ENCODE results near the gene C2orf66.

C2orf66 gene

GRCh38 chr2:196836440-196836839 lies 27.3 kb upstream of the C2orf66 start:
- TF ChIP-seq SIN3A (IDR thresholded peaks at IDR 0.05; ENCODE audit: borderline replicate concordance, insufficient read depth, low read length) (no peak), REST (IDR thresholded peaks at IDR 0.05; ENCODE audit: insufficient read depth in 1 of 2, low read depth in 2 of 2, low read length in 2 of 2) (no peak), POLR2AphosphoS5 (IDR thresholded peaks at IDR 0.05; ENCODE audit: low read depth, low read length) (no peak), TAF1 (IDR thresholded peaks at IDR 0.05; ENCODE audit: borderline replicate concordance, insufficient read depth, low read length) (no peak), FOXP2 (optimal IDR thresholded peaks at IDR 0.05; ENCODE audit: borderline replicate concordance, extremely low read depth, extremely low read length, insufficient read depth) (no peak)

- TF ChIP-seq POLR2AphosphoS5 (IDR thresholded peaks at IDR 0.05; ENCODE audit: low read depth, low read length) (no peak), REST (IDR thresholded peaks at IDR 0.05; ENCODE audit: insufficient read depth in 1 of 2, low read depth in 2 of 2, low read length in 2 of 2) (no peak), FOXP2 (optimal IDR thresholded peaks at IDR 0.05; ENCODE audit: borderline replicate concordance, extremely low read depth, extremely low read length, insufficient read depth) (no peak), SIN3A (IDR thresholded peaks at IDR 0.05; ENCODE audit: borderline replicate concordance, insufficient read depth, low read length) (no peak), TAF1 (IDR thresholded peaks at IDR 0.05; ENCODE audit: borderline replicate concordance, insufficient read depth, low read length) (no peak)
These were observed 21.5 kb upstream of the C2orf66 start for GRCh38 chr2:196830701-196831100.

GRCh38 chr2:196827356-196827755 lies 18.2 kb upstream of the C2orf66 start:
- TF ChIP-seq REST (IDR thresholded peaks at IDR 0.05; ENCODE audit: insufficient read depth in 1 of 2, low read depth in 2 of 2, low read length in 2 of 2) (no peak), SIN3A (IDR thresholded peaks at IDR 0.05; ENCODE audit: borderline replicate concordance, insufficient read depth, low read length) (no peak), FOXP2 (optimal IDR thresholded peaks at IDR 0.05; ENCODE audit: borderline replicate concordance, extremely low read depth, extremely low read length, insufficient read depth) (no peak), POLR2AphosphoS5 (IDR thresholded peaks at IDR 0.05; ENCODE audit: low read depth, low read length) (no peak), TAF1 (IDR thresholded peaks at IDR 0.05; ENCODE audit: borderline replicate concordance, insufficient read depth, low read length) (no peak)

- TF ChIP-seq TAF1 (IDR thresholded peaks at IDR 0.05; ENCODE audit: borderline replicate concordance, insufficient read depth, low read length) = no peak
- TF ChIP-seq REST (IDR thresholded peaks at IDR 0.05; ENCODE audit: insufficient read depth in 1 of 2, low read depth in 2 of 2, low read length in 2 of 2) = no peak
- TF ChIP-seq POLR2AphosphoS5 (IDR thresholded peaks at IDR 0.05; ENCODE audit: low read depth, low read length) = no peak; the same call in 1 of the 2 replicates
- no peak for TF ChIP-seq SIN3A (IDR thresholded peaks at IDR 0.05; ENCODE audit: borderline replicate concordance, insufficient read depth, low read length)
- TF ChIP-seq FOXP2 (optimal IDR thresholded peaks at IDR 0.05; ENCODE audit: borderline replicate concordance, extremely low read depth, extremely low read length, insufficient read depth) = no peak
These were observed 14.8 kb upstream of the C2orf66 start for GRCh38 chr2:196823750-196824522.
